ENCODE measurements around the gene POMP.

POMP gene

DNA sequence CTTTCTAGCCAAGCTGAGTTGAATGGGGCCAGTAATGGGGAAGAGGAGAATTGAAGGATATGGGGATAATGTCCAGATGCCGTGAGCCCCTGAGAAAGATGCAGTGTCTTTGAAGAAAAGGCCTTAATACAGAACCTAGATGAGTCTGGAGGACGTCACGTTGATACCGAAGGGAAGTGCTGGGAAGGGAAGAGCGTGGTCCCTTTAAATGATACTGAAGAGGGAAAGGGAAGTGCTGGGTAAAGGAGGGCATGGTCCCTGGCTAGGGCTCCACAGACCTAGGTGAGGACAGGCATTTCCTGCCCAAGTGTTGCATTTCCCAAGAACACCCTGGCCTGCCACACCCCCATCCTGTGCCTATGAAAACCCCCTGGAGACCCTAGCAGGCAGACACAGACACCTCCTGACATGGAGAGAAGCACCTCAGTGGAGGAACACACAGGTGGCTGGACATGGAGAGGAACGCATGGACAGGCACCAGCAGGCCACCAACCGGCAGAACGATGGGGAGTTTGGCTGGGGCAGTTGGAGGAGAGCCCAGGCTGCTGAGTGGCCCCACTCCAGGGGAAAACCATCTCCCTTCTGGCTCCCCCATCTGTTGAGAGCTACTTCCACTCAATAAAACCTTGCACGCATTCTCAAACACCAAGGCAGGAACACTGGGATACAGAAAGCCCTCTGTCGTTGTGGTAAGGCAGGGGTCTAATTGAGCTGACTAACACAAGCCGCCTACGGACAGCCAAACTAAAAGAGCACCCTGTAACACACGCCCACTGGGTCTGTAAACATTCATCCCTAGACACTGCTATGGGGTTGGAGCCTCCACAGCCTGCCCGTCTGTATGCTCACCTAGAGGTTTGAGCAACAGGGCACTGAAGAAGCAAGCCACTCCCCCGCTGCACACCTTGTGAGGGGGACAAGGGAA lies 34.9 kb upstream of the POMP start:
- H3K4me1 ChIP-seq (ENCODE audit: control insufficient read depth in 1 of 2, insufficient read depth in 2 of 2, low read length in 2 of 2) = no peaks in the 10 kb centered on the region
- no peak overlapping the region for H3K4me3 ChIP-seq (ENCODE audit: low read depth in 1 of 2, low read length in 2 of 2)
- H3K27ac ChIP-seq (ENCODE audit: low read length) = no peak overlapping the region
- H3K9me3 ChIP-seq (ENCODE audit: control insufficient read depth in 1 of 2, low read length in 2 of 2) = no peaks in the 10 kb centered on the region
- no peaks in the 10 kb centered on the region for H3K36me3 ChIP-seq (ENCODE audit: control insufficient read depth in 1 of 2, insufficient read depth in 2 of 2, low read length in 2 of 2)
- no peaks in the 10 kb centered on the region for H3K27me3 ChIP-seq (ENCODE audit: low read depth, low read length)

DNA sequence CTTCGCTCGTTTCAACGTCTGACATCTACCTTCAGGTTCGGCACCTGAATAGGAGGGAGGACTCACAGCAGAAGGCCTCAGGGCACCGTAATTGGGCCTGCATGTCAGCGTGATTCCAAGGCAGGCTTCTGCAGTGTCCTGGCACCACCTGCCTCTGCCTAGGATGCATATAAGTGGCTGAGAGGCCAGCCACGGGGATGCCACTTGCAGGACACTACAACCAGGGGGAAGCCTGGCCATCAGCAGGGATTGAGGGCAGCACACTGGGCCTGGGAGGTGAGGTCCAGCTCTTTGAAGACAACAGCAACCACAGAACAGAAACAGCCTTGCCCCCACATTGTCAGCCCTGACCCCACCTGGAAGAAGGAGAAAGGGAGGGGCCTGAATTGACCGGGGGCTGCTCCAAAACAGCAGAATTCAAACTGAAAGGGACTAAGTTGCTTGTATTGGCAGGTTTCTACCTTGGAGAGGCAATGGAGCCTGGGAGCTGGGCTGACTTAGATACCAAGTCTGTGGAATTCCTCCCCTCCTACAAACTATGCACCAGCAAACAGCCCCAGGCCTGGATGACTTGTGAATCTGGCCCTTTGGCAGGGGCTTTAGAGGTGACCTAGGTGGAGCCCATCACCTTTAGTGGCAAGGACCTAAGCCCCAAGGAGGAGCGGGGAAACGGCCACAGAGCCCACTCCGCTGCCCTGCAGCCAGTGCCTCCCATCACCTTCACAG lies 34.1 kb upstream of the POMP start:
- Histone ChIP-seq H3K36me3 (ENCODE audit: control insufficient read depth in 1 of 2, insufficient read depth in 2 of 2, low read length in 2 of 2) (no peaks in the 10 kb centered on the region), H3K27ac (ENCODE audit: low read length) (no peak overlapping the region)

DNA sequence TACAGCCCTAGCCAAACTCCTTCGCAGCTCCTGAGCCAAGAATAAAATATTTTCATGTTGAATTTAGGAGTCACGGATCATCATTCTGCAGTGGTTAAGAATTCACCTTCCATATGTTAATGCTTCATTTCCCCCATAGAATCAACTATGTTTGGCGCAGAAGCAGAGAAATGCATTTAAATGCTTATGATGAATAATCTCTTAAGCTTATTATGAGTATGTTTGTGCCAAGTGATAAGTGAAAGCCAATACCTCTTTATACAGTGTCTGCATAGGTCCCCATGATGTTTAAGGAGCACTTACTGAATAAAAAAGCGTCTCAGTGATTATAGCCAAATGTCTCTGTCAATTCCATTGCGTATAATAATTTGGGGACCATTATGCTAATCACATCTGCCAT lies 32.7 kb upstream of the POMP start:
- no peak overlapping the region for H3K4me3 ChIP-seq (ENCODE audit: low read depth in 1 of 2, low read length in 2 of 2)
- H3K27ac ChIP-seq (ENCODE audit: low read length) = no peak overlapping the region
- H3K27me3 ChIP-seq (ENCODE audit: low read depth, low read length) = no peaks in the 10 kb centered on the region
- H3K36me3 ChIP-seq (ENCODE audit: control insufficient read depth in 1 of 2, insufficient read depth in 2 of 2, low read length in 2 of 2) = no peaks in the 10 kb centered on the region
- H3K4me1 ChIP-seq (ENCODE audit: control insufficient read depth in 1 of 2, insufficient read depth in 2 of 2, low read length in 2 of 2) = no peaks in the 10 kb centered on the region
- H3K9me3 ChIP-seq (ENCODE audit: control insufficient read depth in 1 of 2, low read length in 2 of 2) = no peaks in the 10 kb centered on the region

More for the DNA sequence above, 34.1 kb upstream of the POMP start:
- Histone ChIP-seq H3K4me1 (ENCODE audit: control insufficient read depth in 1 of 2, insufficient read depth in 2 of 2, low read length in 2 of 2) (no peaks in the 10 kb centered on the region), H3K4me3 (ENCODE audit: low read depth in 1 of 2, low read length in 2 of 2) (no peak overlapping the region), H3K9me3 (ENCODE audit: control insufficient read depth in 1 of 2, low read length in 2 of 2) (no peaks in the 10 kb centered on the region), H3K27me3 (ENCODE audit: low read depth, low read length) (no peaks in the 10 kb centered on the region)

DNA sequence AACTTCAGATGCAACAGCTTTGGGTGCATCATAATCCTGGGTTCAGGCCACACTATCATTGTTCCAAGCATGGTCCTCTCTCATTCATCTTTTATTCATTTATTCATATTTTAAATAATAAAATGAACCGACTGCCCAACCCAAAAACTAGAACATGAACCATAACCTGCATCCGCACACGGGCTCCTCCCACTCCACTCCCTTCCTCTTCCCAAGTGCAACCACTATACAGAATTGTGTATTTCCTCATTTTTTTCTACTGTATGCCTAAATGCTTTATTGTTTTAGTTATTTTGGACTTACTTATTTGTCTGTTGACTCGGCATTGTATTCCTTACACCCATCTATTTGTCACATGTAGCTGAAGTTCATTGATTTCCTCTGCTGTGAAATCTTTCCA lies 30.7 kb upstream of the POMP start:
- no peak overlapping the region for H3K27ac ChIP-seq (ENCODE audit: low read length)
- no peaks in the 10 kb centered on the region for H3K9me3 ChIP-seq (ENCODE audit: control insufficient read depth in 1 of 2, low read length in 2 of 2)
- no peaks in the 10 kb centered on the region for H3K27me3 ChIP-seq (ENCODE audit: low read depth, low read length)
- no peaks in the 10 kb centered on the region for H3K36me3 ChIP-seq (ENCODE audit: control insufficient read depth in 1 of 2, insufficient read depth in 2 of 2, low read length in 2 of 2)
- no peak overlapping the region for H3K4me3 ChIP-seq (ENCODE audit: low read depth in 1 of 2, low read length in 2 of 2)
- no peaks in the 10 kb centered on the region for H3K4me1 ChIP-seq (ENCODE audit: control insufficient read depth in 1 of 2, insufficient read depth in 2 of 2, low read length in 2 of 2)

DNA sequence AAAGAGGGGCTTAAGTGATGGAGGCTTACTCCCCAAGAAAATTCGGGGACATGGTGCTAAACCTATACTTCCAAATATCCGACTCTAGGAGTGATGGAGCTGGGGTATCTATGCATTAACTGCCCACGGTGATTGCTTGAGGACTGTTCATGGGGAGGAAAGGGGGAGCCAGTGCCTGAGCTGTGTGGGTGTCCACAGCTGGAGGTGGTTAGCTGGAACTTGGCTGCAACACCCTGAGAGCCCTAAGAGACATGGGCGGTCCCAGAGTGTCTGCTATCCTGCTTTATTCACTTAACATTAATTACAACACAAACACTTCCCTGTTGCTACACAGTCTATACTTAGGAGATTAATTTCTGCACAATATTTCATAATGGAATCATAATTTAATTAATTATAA lies 28.1 kb upstream of the POMP start:
- Histone ChIP-seq H3K27ac (ENCODE audit: low read length) (no peak overlapping the region), H3K4me3 (ENCODE audit: low read depth in 1 of 2, low read length in 2 of 2) (no peak overlapping the region), H3K36me3 (ENCODE audit: control insufficient read depth in 1 of 2, insufficient read depth in 2 of 2, low read length in 2 of 2) (no peaks in the 10 kb centered on the region)

DNA sequence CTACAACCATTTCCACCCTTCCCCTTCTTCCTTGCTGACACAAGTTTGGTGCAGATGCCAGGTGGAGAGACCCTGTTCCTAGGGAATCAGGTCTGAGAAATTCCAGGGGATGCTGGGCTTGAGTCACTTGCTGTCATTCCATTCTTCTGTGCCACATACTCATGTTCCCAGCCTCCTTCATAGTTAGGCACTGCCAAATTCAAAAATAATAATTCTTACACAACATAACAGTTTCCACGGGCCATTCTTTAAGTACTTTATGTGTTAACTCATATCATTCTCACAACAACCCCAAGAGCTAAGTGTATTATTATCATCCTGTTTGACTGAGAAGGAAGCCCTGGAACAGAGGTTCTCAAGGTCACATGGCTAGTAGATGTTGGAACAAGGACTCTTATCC lies 27.1 kb upstream of the POMP start:
- Histone ChIP-seq H3K9me3 (ENCODE audit: control insufficient read depth in 1 of 2, low read length in 2 of 2) (no peaks in the 10 kb centered on the region), H3K27me3 (ENCODE audit: low read depth, low read length) (no peaks in the 10 kb centered on the region), H3K27ac (ENCODE audit: low read length) (no peak overlapping the region), H3K36me3 (ENCODE audit: control insufficient read depth in 1 of 2, insufficient read depth in 2 of 2, low read length in 2 of 2) (no peaks in the 10 kb centered on the region), H3K4me3 (ENCODE audit: low read depth in 1 of 2, low read length in 2 of 2) (no peak overlapping the region), H3K4me1 (ENCODE audit: control insufficient read depth in 1 of 2, insufficient read depth in 2 of 2, low read length in 2 of 2) (peaks cover 0 to 4% of the 10 kb centered on the region in 2 donors)

More for the DNA sequence above, 28.1 kb upstream of the POMP start:
- Histone ChIP-seq H3K9me3 (ENCODE audit: control insufficient read depth in 1 of 2, low read length in 2 of 2) (no peaks in the 10 kb centered on the region), H3K4me1 (ENCODE audit: control insufficient read depth in 1 of 2, insufficient read depth in 2 of 2, low read length in 2 of 2) (no peaks in the 10 kb centered on the region), H3K27me3 (ENCODE audit: low read depth, low read length) (no peaks in the 10 kb centered on the region)

DNA sequence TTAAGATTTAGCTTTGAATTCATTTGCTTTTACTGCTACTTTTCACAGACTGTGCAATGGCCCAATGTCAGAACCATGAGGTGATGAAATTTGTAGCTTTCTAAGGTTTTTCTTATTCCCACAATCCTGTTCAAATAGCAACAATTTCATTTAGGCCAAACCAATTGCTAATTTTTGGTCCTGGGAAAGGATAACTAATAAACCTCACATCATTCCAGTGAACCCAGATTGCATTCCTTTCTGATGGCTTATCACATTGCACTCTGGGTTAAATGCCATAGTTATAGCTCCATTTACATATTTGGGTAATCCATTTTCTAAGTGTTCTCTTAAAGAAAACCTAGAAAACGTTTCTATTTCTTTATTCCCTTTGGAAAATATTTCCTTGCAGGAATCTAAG lies 22.9 kb upstream of the POMP start:
- Histone ChIP-seq H3K4me1 (ENCODE audit: control insufficient read depth in 1 of 2, insufficient read depth in 2 of 2, low read length in 2 of 2) (peaks cover 0 to 4% of the 10 kb centered on the region in 2 donors), H3K27ac (ENCODE audit: low read length) (no peak overlapping the region), H3K27me3 (ENCODE audit: low read depth, low read length) (no peaks in the 10 kb centered on the region), H3K4me3 (ENCODE audit: low read depth in 1 of 2, low read length in 2 of 2) (no peak overlapping the region), H3K9me3 (ENCODE audit: control insufficient read depth in 1 of 2, low read length in 2 of 2) (no peaks in the 10 kb centered on the region), H3K36me3 (ENCODE audit: control insufficient read depth in 1 of 2, insufficient read depth in 2 of 2, low read length in 2 of 2) (no peaks in the 10 kb centered on the region)

DNA sequence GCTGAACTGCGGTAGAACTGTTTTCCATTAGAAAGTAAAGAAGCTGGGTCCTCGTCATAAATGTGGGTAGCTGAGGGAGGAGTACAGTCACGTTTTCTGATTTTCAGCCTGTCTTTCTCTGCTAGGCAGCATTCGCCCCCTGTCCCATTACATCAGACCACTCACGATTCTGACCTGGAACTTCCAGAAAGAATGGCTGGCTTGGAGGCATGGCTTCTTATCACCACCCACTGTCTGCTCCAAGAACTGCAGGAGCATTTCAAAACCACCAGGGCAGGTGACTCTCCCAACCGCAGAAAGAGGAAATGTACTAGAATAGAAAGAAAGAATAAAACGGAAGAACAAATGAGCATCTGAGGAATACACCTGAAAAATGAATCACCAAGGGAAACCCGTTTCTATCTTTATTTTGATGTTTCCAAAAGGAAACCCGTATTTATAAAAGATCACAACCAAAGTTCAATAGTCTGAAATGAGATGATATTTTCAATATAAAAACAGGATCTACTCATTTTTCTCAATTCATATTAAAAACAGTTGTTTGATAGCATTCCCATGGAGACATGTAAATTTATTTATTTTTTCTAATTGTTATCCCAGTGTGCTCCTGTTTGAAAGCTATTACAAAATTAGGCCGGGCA lies 22.1 kb upstream of the POMP start:
- Histone ChIP-seq H3K36me3 (ENCODE audit: control insufficient read depth in 1 of 2, insufficient read depth in 2 of 2, low read length in 2 of 2) (no peaks in the 10 kb centered on the region), H3K27ac (ENCODE audit: low read length) (no peak overlapping the region), H3K4me1 (ENCODE audit: control insufficient read depth in 1 of 2, insufficient read depth in 2 of 2, low read length in 2 of 2) (peaks cover 0 to 4% of the 10 kb centered on the region in 2 donors), H3K9me3 (ENCODE audit: control insufficient read depth in 1 of 2, low read length in 2 of 2) (no peaks in the 10 kb centered on the region), H3K4me3 (ENCODE audit: low read depth in 1 of 2, low read length in 2 of 2) (no peak overlapping the region), H3K27me3 (ENCODE audit: low read depth, low read length) (no peaks in the 10 kb centered on the region)

DNA sequence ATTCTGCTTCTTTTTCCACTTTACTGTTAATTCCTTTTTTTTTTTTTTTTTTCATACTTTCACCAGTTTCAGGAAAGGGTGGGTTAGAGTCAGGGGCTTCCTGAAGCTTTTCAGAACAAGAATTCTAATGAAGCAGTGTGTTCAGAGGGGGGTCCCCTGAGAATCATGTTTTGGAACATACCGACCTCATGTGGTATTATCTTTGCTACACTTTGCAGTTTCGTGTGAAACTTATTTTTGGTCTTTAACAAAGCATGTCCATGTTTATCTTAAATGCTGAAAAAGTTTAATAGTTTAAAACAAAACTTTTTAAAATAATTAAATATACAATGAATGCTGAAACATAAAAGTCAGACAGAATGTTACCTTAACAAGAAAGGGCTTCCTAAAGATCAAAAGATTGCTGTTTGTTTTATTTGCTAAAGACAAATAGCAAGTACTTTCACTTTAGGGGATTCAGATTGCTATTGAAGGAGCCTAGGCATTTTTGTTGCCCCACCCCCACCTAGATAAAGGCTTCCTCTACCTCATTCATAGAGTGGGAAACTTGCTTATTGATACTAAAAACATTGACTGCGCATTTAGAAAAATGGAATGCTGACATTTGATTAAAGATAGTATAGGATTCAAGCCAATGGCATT lies 21.1 kb upstream of the POMP start:
- Histone ChIP-seq H3K27me3 (ENCODE audit: low read depth, low read length) (no peaks in the 10 kb centered on the region), H3K9me3 (ENCODE audit: control insufficient read depth in 1 of 2, low read length in 2 of 2) (no peaks in the 10 kb centered on the region), H3K27ac (ENCODE audit: low read length) (no peak overlapping the region), H3K4me3 (ENCODE audit: low read depth in 1 of 2, low read length in 2 of 2) (no peak overlapping the region), H3K4me1 (ENCODE audit: control insufficient read depth in 1 of 2, insufficient read depth in 2 of 2, low read length in 2 of 2) (peaks cover 0 to 4% of the 10 kb centered on the region in 2 donors), H3K36me3 (ENCODE audit: control insufficient read depth in 1 of 2, insufficient read depth in 2 of 2, low read length in 2 of 2) (no peaks in the 10 kb centered on the region)

DNA sequence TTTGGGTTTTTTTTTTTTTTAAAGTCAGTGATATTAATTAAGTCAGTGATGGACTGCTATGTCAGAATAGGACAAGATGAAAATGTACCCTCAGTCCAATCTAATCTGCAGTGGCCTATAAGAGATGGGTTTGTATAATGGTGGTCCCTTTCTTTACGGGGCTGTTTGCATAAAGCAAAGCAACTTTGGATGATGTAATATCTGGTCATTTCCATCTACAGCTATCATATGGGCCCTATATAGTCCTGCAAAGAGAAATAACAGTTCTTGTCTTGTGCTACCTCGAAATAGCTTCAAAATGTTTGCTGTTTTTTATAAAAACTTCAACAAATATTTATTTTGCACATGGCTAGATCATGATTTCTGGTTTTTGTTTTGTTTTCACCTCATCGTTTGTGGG lies 20.2 kb upstream of the POMP start:
- H3K4me3 ChIP-seq (ENCODE audit: low read depth in 1 of 2, low read length in 2 of 2) = no peak overlapping the region
- H3K27me3 ChIP-seq (ENCODE audit: low read depth, low read length) = no peaks in the 10 kb centered on the region
- H3K9me3 ChIP-seq (ENCODE audit: control insufficient read depth in 1 of 2, low read length in 2 of 2) = no peaks in the 10 kb centered on the region
- no peaks in the 10 kb centered on the region for H3K36me3 ChIP-seq (ENCODE audit: control insufficient read depth in 1 of 2, insufficient read depth in 2 of 2, low read length in 2 of 2)
- H3K4me1 ChIP-seq (ENCODE audit: control insufficient read depth in 1 of 2, insufficient read depth in 2 of 2, low read length in 2 of 2) = peaks cover 0 to 4% of the 10 kb centered on the region in 2 donors
- H3K27ac ChIP-seq (ENCODE audit: low read length) = no peak overlapping the region

Measured in muscle layer of duodenum (tissue), 2 donors.